ENCODE results near the gene HOXA11. TPM values are rescaled to one million over a fixed set of nuclear protein-coding genes. Genes with fewer than 3 reads are reported as not detected.

The HOXA11 gene
- total and polyA plus RNA-seq, 2 of the 4 experiments (the other 2 are of a cell fraction) = 0.05 TPM; not detected in 1

DNA sequence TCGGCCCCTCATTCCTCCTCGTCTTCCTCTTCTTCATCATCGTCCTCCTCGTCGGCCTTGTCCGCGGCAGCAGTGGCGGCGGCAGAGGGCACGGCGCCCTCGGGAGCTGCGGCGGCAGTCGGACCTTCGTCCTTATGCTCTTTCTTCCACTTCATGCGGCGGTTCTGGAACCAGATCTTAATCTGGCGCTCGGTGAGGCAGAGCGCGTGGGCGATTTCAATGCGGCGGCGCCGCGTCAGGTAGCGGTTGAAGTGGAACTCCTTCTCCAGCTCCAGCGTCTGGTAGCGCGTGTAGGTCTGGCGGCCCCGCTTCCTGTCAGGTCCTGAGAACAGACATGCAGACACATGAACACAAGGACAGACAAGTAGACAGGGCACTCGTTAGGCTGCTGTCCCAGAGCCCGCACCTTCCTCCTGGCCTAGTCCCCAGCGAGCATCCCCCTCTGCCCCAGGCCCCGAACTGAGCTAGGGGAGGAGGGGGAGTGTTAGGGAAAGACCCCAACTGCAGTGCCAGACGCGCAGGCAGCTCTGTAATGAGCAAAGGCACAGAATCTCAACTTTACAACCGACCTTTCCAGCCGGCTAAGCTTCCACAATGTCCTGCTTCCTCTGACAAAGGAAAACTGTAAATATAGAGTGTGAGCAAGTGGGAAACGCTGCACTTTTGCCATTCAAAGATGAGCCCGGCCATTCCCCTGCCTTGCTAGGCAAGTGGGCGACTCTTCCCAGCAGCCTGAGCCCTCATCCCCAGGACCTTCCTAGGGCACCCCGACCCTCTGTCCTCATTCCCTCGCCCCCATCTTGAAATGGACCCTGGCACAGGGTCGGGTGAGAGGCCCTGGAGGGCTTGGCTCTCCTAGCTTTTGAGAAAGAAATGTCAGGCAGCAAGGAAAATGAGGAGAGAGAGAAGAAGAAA lies 29.9 kb downstream of the HOXA11 start:
- dilution Hi-C loops (cut with HindIII; ENCODE audit: low sequenced_read_pairs, unreplicated experiment) = no loop called here
- no peak overlapping the region for H2BK5ac ChIP-seq (ENCODE audit: low read depth, low read length, poor library complexity, severe bottlenecking)
- H2BK15ac ChIP-seq (ENCODE audit: low read depth, low read length) = no peak overlapping the region
- no peak overlapping the region for H2BK120ac ChIP-seq (ENCODE audit: low read depth, low read length)
- no peak overlapping the region for H3K56ac ChIP-seq (ENCODE audit: extremely low read depth, insufficient read depth, low read length)
- peak overlapping the region; percentile 44; the same call in 1 of the 2 replicates for H3K9ac ChIP-seq (ENCODE audit: low read depth, low read length)
- peaks cover 6% of the 10 kb centered on the region; the same call in 1 of the 2 replicates for H3K4me1 ChIP-seq (ENCODE audit: control insufficient read depth, insufficient read depth, low read length)
- H3K36me3 ChIP-seq (ENCODE audit: control insufficient read depth, insufficient read depth, low read length) = no peaks in the 10 kb centered on the region
- peak overlapping the region; percentile 38 for H2AFZ ChIP-seq (replicated peaks; ENCODE audit: low read length, poor library complexity)
- no peak overlapping the region for H2AK5ac ChIP-seq (ENCODE audit: low read depth, low read length)
- 61% methylated on average over 32 of the region's 48 CpGs; no CpG with 5 or more reads in 1 of the 2 experiments for WGBS, 2 experiments (ENCODE audit: extremely low coverage in 2 of 2, insufficient read length in 1 of 2)
- CTCF ChIA-PET = no interaction called here
- H4K20me1 ChIP-seq (ENCODE audit: insufficient read depth, low read length) = no peaks in the 10 kb centered on the region
- in situ Hi-C loops (cut with MboI; ENCODE audit: low sequenced_read_pairs) = loop anchor here (5.0 kb wide), 2 partner anchors 788 to 1303 kb away; no protein-coding TSS in a partner anchor
- 0 out of 2 replicates have a peak overlapping the region, but pooled peaks have one; percentile 3 for H3K4ac ChIP-seq (ENCODE audit: low read depth, low read length)
- H3K9me1 ChIP-seq (ENCODE audit: insufficient read depth, low read length) = peaks cover 3% of the 10 kb centered on the region; the same call in 1 of the 2 replicates
- H2AK9ac ChIP-seq (replicated peaks; ENCODE audit: low read depth, low read length, poor library complexity) = no peak overlapping the region
- no peak overlapping the region; the same call in 1 of the 2 replicates for H4K5ac ChIP-seq (ENCODE audit: low read depth, low read length)
- no TSS peak for BruUV-seq (replicated peaks)
- H3K4me2 ChIP-seq (ENCODE audit: low read depth, low read length) = peak overlapping the region; percentile 88
- peak overlapping the region; percentile 6 to 90; a peak in 2 of 4 replicates for H4K8ac ChIP-seq (ENCODE audit: low read depth in 2 of 2, low read length in 2 of 2)
- DNase-seq (no peak), ATAC-seq (ENCODE audit: low read depth) (no peak)
- no peak overlapping the region for H2BK20ac ChIP-seq (ENCODE audit: low read depth, low read length)
- peak overlapping the region; percentile 7; the same call in 1 of the 2 replicates for H3K23ac ChIP-seq (ENCODE audit: low read depth, low read length)
- H3K27ac ChIP-seq (ENCODE audit: insufficient read depth, low read length) = peak overlapping the region; percentile 34
- H3K9me3 ChIP-seq (ENCODE audit: control insufficient read depth, insufficient read depth, low read length) = no peaks in the 10 kb centered on the region
- H3K4me3 ChIP-seq (ENCODE audit: insufficient read depth, low read depth, low read length) = peak overlapping the region; percentile 69; the same call in 1 of the 2 replicates
- H3K79me1 ChIP-seq (ENCODE audit: low read depth in 1 of 2, low read length in 2 of 2) = 0 out of 4 replicates have a peak, but pooled peaks cover 0 to 10% of the 10 kb centered on the region in 2 experiments
- no peaks in the 10 kb centered on the region; the same call in 1 of the 2 replicates for H3K27me3 ChIP-seq (ENCODE audit: control insufficient read depth, insufficient read depth, low read length)
- H3K14ac ChIP-seq (replicated peaks; ENCODE audit: low read depth, low read length) = 0 out of 2 replicates have a peak overlapping the region, but pooled peaks have one; percentile 8
- intact Hi-C loops (cut with micrococcal nuclease) = no loop called here
- POLR2A ChIA-PET (ENCODE audit: unreplicated experiment) = no interaction called here
- H3K18ac ChIP-seq (ENCODE audit: low read depth, low read length) = no peak overlapping the region
- H4K91ac ChIP-seq (ENCODE audit: insufficient read depth, low read depth, low read length) = no peak overlapping the region
- no peak for TF ChIP-seq RFX5 (IDR thresholded peaks at IDR 0.05; ENCODE audit: low read depth, low read length)
- no peak for TF ChIP-seq FOS (IDR thresholded peaks at IDR 0.05; ENCODE audit: low read depth, low read length)
- TF ChIP-seq, protein P1, sequence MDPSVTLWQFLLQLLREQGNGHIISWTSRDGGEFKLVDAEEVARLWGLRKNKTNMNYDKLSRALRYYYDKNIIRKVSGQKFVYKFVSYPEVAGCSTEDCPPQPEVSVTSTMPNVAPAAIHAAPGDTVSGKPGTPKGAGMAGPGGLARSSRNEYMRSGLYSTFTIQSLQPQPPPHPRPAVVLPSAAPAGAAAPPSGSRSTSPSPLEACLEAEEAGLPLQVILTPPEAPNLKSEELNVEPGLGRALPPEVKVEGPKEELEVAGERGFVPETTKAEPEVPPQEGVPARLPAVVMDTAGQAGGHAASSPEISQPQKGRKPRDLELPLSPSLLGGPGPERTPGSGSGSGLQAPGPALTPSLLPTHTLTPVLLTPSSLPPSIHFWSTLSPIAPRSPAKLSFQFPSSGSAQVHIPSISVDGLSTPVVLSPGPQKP (IDR thresholded peaks at IDR 0.05; ENCODE audit: borderline replicate concordance, low read depth, low read length) = no peak
- no peak for TF ChIP-seq CEBPB (IDR thresholded peaks at IDR 0.05; ENCODE audit: low read depth, low read length)
- no peak for TF ChIP-seq CTCF (conservative IDR thresholded peaks at IDR 0.05; ENCODE audit: low read depth, low read length)
- no peak for TF ChIP-seq BHLHE40 (IDR thresholded peaks at IDR 0.05; ENCODE audit: low read depth, low read length)
- no peak for TF ChIP-seq NFE2L2 (IDR thresholded peaks at IDR 0.05; ENCODE audit: low read depth, low read length)
- no peak for TF ChIP-seq MXI1 (IDR thresholded peaks at IDR 0.05; ENCODE audit: borderline replicate concordance, low read depth, low read length)
- no peak for TF ChIP-seq POLR2A (IDR thresholded peaks at IDR 0.05; ENCODE audit: low read depth, low read length)
- no peak for TF ChIP-seq CHD1 (IDR thresholded peaks at IDR 0.05; ENCODE audit: low read depth, low read length)
- TF ChIP-seq MAZ (IDR thresholded peaks at IDR 0.05; ENCODE audit: borderline replicate concordance, low read depth, low read length) = no peak
- TF ChIP-seq RAD21 (IDR thresholded peaks at IDR 0.05; ENCODE audit: low read length) = no peak
- TF ChIP-seq RCOR1 (IDR thresholded peaks at IDR 0.05; ENCODE audit: insufficient replicate concordance, low read length) = no peak
- no peak for TF ChIP-seq MAFK (IDR thresholded peaks at IDR 0.05; ENCODE audit: low read depth, low read length)
- no peak for TF ChIP-seq SMC3 (IDR thresholded peaks at IDR 0.05; ENCODE audit: low read depth, low read length)

All from IMR-90 (cell line).